GM11168 (cell line): ENCODE data around the gene NRXN3.
"Not testable (repeated sequence)": the region's sequence is repeated elsewhere in the genome, so short reads cannot be mapped to it uniquely, and the experiment has no call there.

Experiments used
- in situ Hi-C: fragments of 300-500 bp; cut with MboI; formaldehyde crosslinking; loops from one replicate; pipeline ENCODE4 v1.12.0; 2022; ENCODE audit warnings: low sequenced_read_pairs; ENCODE audit not compliant: unreplicated experiment

NRXN3 gene

GRCh38 chr14:79742142-79742541 is 1572.0 kb downstream of the NRXN3 start:
- in situ Hi-C loops: no loop called here

- in situ Hi-C loops: no loop called here
Measured at GRCh38 chr14:79745046-79745445, 1574.9 kb downstream of the NRXN3 start.

- in situ Hi-C loops: no loop called here
Measured at GRCh38 chr14:79749065-79749464, 1578.9 kb downstream of the NRXN3 start.

- in situ Hi-C loops: no loop called here
Measured at GRCh38 chr14:79758985-79759384, 1588.8 kb downstream of the NRXN3 start.

- in situ Hi-C loops: no loop called here
Measured at GRCh38 chr14:79764323-79764722, 1594.2 kb downstream of the NRXN3 start.

- in situ Hi-C loops: no loop called here
Measured at GRCh38 chr14:79766511-79766910, 1596.3 kb downstream of the NRXN3 start.

- in situ Hi-C loops: no loop called here
Measured at GRCh38 chr14:79767251-79767650, 1597.1 kb downstream of the NRXN3 start.

GRCh38 chr14:79767721-79768120 is 1597.5 kb downstream of the NRXN3 start:
- in situ Hi-C loops: not testable (repeated sequence)

GRCh38 chr14:79781882-79782281 is 1611.7 kb downstream of the NRXN3 start:
- in situ Hi-C loops: no loop called here

GRCh38 chr14:79783041-79783440 is 1612.9 kb downstream of the NRXN3 start:
- in situ Hi-C loops: no loop called here

GRCh38 chr14:79786522-79786921 is 1616.3 kb downstream of the NRXN3 start:
- in situ Hi-C loops: no loop called here

GRCh38 chr14:79788346-79788745 is 1618.2 kb downstream of the NRXN3 start:
- in situ Hi-C loops: no loop called here

- in situ Hi-C loops: no loop called here
Measured at GRCh38 chr14:79791055-79791732, 1621.0 kb downstream of the NRXN3 start.

GRCh38 chr14:79802093-79802492 is 1631.9 kb downstream of the NRXN3 start:
- in situ Hi-C loops: no loop called here

GRCh38 chr14:79805636-79806035 is 1635.5 kb downstream of the NRXN3 start:
- in situ Hi-C loops: no loop called here

GRCh38 chr14:79809849-79810612 is 1639.9 kb downstream of the NRXN3 start:
- in situ Hi-C loops: no loop called here

- in situ Hi-C loops: no loop called here
Measured at GRCh38 chr14:79820866-79821535, 1650.8 kb downstream of the NRXN3 start.

- in situ Hi-C loops: no loop called here
Measured at GRCh38 chr14:79822034-79822433, 1651.9 kb downstream of the NRXN3 start.

- in situ Hi-C loops: no loop called here
Measured at GRCh38 chr14:79825046-79825521, 1654.9 kb downstream of the NRXN3 start.

GRCh38 chr14:79826362-79826761 is 1656.2 kb downstream of the NRXN3 start:
- in situ Hi-C loops: no loop called here
